Stomach (tissue), 9 donors: Measurements from ENCODE around the gene AGER. TPM values are rescaled to one million over a fixed set of nuclear protein-coding genes. Genes with fewer than 3 reads are reported as not detected.

Experiments
- DNase-seq, 2 donors: peaks; one replicate each; pipeline versions ENCODE4 v3.0.0 to v3.0.0-alpha.2; 2013 to 2019
- H3K27ac ChIP-seq, 5 donors: fragments of 200-600 bp in 4 of 5; sonication (generic) in 4 of 5; one replicate each; pipeline ENCODE4 v1.5.1; 2013 to 2019; ENCODE audit warnings: mild to moderate bottlenecking in 1 of 5, moderate library complexity in 1 of 5
- H3K27me3 ChIP-seq, 3 donors: fragments of 200-600 bp; sonication (generic); one replicate each; pipeline ENCODE4 v1.5.1; 2017 to 2019; ENCODE audit warnings: mixed run types in 1 of 3
- H3K36me3 ChIP-seq, 4 donors: fragments of 200-600 bp; sonication (generic); 1 replicate in 3 of 4; 2 replicates in 1 of 4; pipeline ENCODE4 v1.5.1; 2016 to 2019
- H3K4me1 ChIP-seq, 4 donors: fragments of 200-600 bp; sonication (generic); one replicate each; pipeline ENCODE4 v1.5.1; 2016 to 2019
- H3K4me3 ChIP-seq, 4 donors: fragments of 200-600 bp; sonication (generic) in 3 of 4; one replicate each; pipeline ENCODE4 v1.5.1; 2016 to 2019; ENCODE audit warnings: mild to moderate bottlenecking in 1 of 4
- H3K9me3 ChIP-seq, 4 donors: fragments of 200-600 bp; sonication (generic); one replicate each; pipeline ENCODE4 v1.5.1; 2016 to 2019
- EP300 ChIP-seq: sonication (generic); formaldehyde crosslinking; IDR thresholded peaks from one replicate; pipeline ENCODE4 v1.6.1; 2017; ENCODE audit warnings: antibody characterized with exemption
- POLR2A ChIP-seq, 4 donors: fragments of 450-650 bp; IDR thresholded peaks; one replicate each; pipeline ENCODE4 v1.6.1; 2016; ENCODE audit warnings: antibody characterized with exemption in 4 of 4, control low read depth in 2 of 4, mild to moderate bottlenecking in 1 of 4, moderate library complexity in 1 of 4
- POLR2AphosphoS5 ChIP-seq, 3 donors: sonication (generic); formaldehyde crosslinking; IDR thresholded peaks; one replicate each; pipeline ENCODE4 v1.6.1; 2016; ENCODE audit warnings: antibody characterized with exemption in 3 of 3
- WGBS, 5 donors: extraction: QIAGEN DNeasy Blood & Tissue Kit in 3 of 5; methylation state at CpG; one replicate each; pipeline versions ENCODE4 v1.1.5 to v1.1.7; 2013 to 2018; 5-methylcytosine and 5-hydroxymethylcytosine counted together
- intact Hi-C: fragments of 100-400 bp; cut with DNase I; formaldehyde crosslinking; loops from one replicate; pipeline ENCODE4 v1.15.1; 2023; ENCODE audit warnings: low total_unique reads
- polyA plus RNA-seq, 3 donors: library from polyadenylated mRNA; stranded (reverse); fragments of 200-250 nt; gene quantifications; one replicate each; pipeline ENCODE4 v1.2.3, GENCODE V29; 2013
- total RNA-seq, 5 donors: library from RNA; depleted of rRNA; stranded (reverse); fragments of >200 nt; gene quantifications; one replicate each; pipeline versions ENCODE4 v1.1.0 to v1.2.3, GENCODE V29; 2014 to 2016
- TF ChIP-seq, protein P1 (sequence below), 7 experiments: fragments of 450-650 bp in 4 of 7; fragments of 200-600 bp in 3 of 7; sonication (generic) in 3 of 7; IDR thresholded peaks; one replicate each; pipeline ENCODE4 v1.5.1; 2016 to 2019; ENCODE audit warnings: antibody characterized with exemption in 7 of 7, control low read depth in 2 of 7, mild to moderate bottlenecking in 1 of 7
- donor health status: healthy with polysubstance abuse.
- donor health status: Bipolar disorder and iron deficiency.
- donor health status: healthy.

The AGER gene
- total and polyA plus RNA-seq, 8 donors: 0.87 to 35.6 (median 14.9) TPM

DNA sequence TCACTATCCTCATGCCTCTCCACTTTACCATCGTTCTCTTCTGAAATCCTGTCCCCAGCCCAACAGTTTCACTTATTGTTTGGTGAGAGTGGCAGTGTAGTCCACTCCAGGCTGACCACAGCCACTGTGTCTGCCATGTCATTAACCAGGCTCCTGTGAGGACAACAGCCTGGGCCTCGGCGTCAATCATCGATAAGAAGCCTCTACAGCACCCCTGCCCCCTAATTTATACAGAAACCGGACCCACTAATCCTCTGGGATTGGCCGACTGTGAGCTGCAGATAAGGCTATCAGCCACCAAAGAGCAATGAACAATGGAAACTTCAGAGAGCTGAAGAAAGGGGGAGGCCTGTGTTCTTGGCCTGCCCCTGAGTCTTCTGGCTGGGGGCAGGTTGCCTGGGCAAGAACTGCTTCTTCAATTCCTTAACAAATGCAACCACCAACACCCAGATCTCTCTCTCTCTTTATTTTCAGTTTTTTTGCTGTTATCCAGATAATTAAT is 16.2 kb downstream of the AGER start:
- peak overlapping the region; percentile 28 to 75 (median 69) for H3K27ac ChIP-seq
- WGBS, 5 donors: 27 to 41% (median 36%) methylated on average over 6 of the region's 6 CpGs
- H3K9me3 ChIP-seq: no peaks in the 10 kb centered on the region
- TF ChIP-seq EP300 (no peak), POLR2A (IDR thresholded peaks at IDR 0.05) (no peak), POLR2AphosphoS5 (IDR thresholded peaks at IDR 0.05) (no peak)
- TF ChIP-seq, protein P1, sequence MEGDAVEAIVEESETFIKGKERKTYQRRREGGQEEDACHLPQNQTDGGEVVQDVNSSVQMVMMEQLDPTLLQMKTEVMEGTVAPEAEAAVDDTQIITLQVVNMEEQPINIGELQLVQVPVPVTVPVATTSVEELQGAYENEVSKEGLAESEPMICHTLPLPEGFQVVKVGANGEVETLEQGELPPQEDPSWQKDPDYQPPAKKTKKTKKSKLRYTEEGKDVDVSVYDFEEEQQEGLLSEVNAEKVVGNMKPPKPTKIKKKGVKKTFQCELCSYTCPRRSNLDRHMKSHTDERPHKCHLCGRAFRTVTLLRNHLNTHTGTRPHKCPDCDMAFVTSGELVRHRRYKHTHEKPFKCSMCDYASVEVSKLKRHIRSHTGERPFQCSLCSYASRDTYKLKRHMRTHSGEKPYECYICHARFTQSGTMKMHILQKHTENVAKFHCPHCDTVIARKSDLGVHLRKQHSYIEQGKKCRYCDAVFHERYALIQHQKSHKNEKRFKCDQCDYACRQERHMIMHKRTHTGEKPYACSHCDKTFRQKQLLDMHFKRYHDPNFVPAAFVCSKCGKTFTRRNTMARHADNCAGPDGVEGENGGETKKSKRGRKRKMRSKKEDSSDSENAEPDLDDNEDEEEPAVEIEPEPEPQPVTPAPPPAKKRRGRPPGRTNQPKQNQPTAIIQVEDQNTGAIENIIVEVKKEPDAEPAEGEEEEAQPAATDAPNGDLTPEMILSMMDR (IDR thresholded peaks at IDR 0.05): no peak
- DNase-seq: peak in 1 of 2 donors; percentile 65
- no peaks in the 10 kb centered on the region for H3K27me3 ChIP-seq
- H3K36me3 ChIP-seq: peaks cover 42 to 78% (median 76%) of the 10 kb centered on the region in 4 donors
- intact Hi-C loops: no loop called here
- H3K4me1 ChIP-seq: peaks cover 29 to 54% (median 37%) of the 10 kb centered on the region in 4 donors
- H3K4me3 ChIP-seq: no peak overlapping the region

DNA sequence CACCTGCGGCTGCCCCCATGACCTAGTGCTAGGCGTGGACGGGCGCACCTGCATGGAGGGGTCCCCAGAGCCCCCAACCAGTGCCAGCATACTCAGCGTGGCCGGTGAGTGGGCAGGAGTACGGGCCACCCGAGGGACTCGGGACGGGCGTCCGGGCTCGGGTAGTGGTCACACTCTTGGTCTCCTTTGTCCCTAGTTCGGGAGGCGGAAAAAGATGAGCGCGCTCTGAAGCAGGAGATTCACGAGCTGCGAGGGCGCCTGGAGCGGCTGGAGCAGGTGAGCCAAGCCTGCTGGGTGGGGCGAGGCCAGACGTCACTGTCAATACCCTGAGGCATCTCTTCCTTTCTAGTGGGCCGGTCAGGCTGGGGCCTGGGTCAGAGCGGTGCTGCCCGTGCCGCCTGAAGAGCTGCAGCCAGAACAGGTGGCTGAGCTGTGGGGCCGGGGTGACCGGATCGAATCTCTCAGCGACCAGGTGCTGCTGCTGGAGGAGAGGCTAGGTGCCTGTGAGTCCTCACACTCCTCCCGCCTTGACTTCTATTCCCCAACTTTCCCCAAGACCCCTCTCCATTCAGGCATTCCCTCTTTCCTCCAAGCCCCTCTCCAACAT is 16.8 kb downstream of the AGER start:
- H3K27me3 ChIP-seq: no peaks in the 10 kb centered on the region
- peak overlapping the region; percentile 28 to 75 (median 69) for H3K27ac ChIP-seq
- intact Hi-C loops: no loop called here
- no peak for DNase-seq
- peaks cover 24 to 49% (median 36%) of the 10 kb centered on the region in 4 donors for H3K4me1 ChIP-seq
- no peak overlapping the region for H3K4me3 ChIP-seq
- H3K36me3 ChIP-seq: peaks cover 42 to 84% (median 81%) of the 10 kb centered on the region in 4 donors
- TF ChIP-seq POLR2AphosphoS5 (IDR thresholded peaks at IDR 0.05): no peak
- no peak for TF ChIP-seq POLR2A (IDR thresholded peaks at IDR 0.05)
- no peak for TF ChIP-seq EP300
- TF ChIP-seq, protein P1 (IDR thresholded peaks at IDR 0.05): no peak
- H3K9me3 ChIP-seq: no peaks in the 10 kb centered on the region
- 53 to 79% (median 64%) methylated on average over 24 to 32 of the region's 32 CpGs for WGBS, 5 donors

DNA sequence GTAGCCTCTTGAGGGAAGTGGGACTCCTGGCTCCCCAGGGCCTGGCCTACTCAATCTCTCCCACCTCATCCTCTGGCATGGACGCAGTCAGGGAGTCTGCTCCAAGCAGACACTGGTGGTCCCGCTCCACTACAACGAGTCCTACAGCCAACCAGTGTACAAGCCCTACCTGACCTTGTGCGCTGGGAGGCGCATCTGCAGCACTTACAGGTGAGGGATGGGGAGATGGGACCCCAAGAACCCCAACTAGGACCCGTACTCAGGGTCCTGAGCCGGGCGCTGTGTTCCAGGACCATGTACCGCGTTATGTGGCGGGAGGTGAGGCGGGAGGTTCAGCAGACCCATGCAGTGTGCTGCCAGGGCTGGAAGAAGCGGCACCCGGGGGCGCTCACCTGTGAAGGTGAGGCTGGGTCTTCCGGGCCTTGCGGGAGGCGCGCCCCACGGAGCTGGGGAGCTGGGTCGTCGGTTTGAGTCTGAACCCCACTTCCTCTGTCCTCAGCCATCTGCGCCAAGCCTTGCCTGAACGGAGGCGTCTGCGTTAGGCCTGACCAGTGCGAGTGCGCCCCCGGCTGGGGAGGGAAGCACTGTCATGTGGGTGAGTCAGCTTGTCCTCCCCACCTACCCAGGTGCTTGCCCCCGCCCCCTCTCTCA is 17.5 kb downstream of the AGER start:
- no peak for TF ChIP-seq EP300
- TF ChIP-seq, protein P1 (IDR thresholded peaks at IDR 0.05): no peak
- H3K4me3 ChIP-seq: no peak overlapping the region
- intact Hi-C loops: no loop called here
- DNase-seq: no peak
- H3K9me3 ChIP-seq: no peaks in the 10 kb centered on the region
- peaks cover 42 to 91% (median 88%) of the 10 kb centered on the region in 4 donors for H3K36me3 ChIP-seq
- peaks cover 24 to 49% (median 36%) of the 10 kb centered on the region in 4 donors for H3K4me1 ChIP-seq
- peak overlapping the region in 4 of 5 donors; percentile 63 to 75 (median 72) for H3K27ac ChIP-seq
- 76 to 91% (median 84%) methylated on average over 23 to 30 of the region's 30 CpGs for WGBS, 5 donors
- H3K27me3 ChIP-seq: no peaks in the 10 kb centered on the region

DNA sequence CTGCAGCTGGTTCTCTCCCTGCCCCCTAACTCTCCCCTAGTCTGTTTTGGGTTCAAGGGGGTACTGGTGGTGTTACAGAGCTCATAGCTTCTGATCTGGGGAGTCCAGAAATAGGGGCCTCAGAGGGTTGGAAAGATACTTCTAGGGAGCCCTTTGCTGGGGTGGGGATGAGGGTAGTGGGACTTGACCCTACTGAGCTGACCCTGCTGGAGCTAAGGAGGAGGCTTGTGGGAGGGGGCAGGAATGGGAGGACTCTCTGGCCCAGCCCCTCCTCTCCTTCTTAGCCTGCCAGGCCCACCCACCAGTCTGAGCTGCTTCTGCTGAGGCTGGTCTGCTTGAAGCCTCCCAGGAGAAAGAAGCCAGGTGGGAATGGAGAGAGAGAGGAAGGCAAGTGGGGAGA is 19.8 kb downstream of the AGER start, which contains the start of gene EGFL8:
Gene EGFL8, plus strand, starts transcription at position 301 of the 400 bp plus-strand sequence. CDS start 1,571 bp downstream, outside the sequence.
- peaks cover 24 to 91% (median 79%) of the 10 kb centered on the region in 4 donors for H3K36me3 ChIP-seq
- H3K9me3 ChIP-seq: no peaks in the 10 kb centered on the region
- H3K4me3 ChIP-seq: no peak within 1 kb of the TSS
- no peaks in the 10 kb centered on the region for H3K27me3 ChIP-seq
- no peak for TF ChIP-seq EP300
- TF ChIP-seq POLR2A (IDR thresholded peaks at IDR 0.05): no peak
- H3K4me1 ChIP-seq: peaks cover 13 to 36% (median 27%) of the 10 kb centered on the region in 4 donors
- peak within 1 kb of the TSS in 4 of 5 donors; percentile 48 to 61 (median 54) for H3K27ac ChIP-seq
- intact Hi-C loops: no loop called here
- DNase-seq: no peak
